Activated gamma-delta T cell treated with Interleukin-2 at 50 U/mL for 16 hours (primary cell): ENCODE measurements around the gene SHE.

Experiments
- DNase-seq: peaks from one replicate; pipeline ENCODE4 v3.0.0-alpha.2; 2020

The SHE gene

DNA sequence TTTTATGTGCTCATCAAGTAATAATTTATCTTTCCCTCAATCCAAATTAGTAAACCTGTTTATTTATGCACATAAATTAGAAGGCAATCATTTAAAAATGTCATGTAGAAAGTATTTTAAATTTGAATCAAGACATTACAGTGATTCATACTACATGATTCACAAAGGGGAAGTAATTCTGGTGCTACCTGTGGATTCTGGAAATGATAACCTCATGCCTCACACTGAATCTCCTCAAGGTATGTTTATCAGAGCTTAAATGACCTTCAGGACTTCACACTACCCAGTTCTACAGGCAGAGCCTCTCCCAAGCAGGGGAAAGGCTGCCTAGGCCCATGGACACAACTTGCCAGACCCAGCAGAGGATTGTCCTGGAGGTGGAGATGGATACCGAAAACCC lies 25.4 kb downstream of the SHE start:
- no peak for DNase-seq

DNA sequence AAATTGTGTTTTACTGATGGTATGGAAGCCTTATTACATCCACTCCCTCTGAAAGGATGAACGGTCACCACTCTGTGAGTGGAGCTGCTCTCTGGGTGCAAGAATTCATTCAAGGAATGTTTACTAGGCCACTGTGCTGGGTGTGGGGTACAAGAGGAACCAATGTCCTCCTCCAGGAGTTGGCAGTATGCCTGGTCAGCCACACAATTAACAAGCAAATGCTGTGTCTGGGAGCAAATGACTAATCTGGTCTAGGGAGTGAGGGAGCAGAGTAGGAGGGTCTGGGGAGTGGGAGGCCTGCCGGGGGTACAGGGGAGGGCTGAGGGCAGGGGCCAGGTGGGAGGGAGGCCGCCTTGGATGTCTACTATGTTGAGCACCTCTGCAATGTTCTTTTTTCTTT lies 27.4 kb downstream of the SHE start:
- DNase-seq, result no peak

DNA sequence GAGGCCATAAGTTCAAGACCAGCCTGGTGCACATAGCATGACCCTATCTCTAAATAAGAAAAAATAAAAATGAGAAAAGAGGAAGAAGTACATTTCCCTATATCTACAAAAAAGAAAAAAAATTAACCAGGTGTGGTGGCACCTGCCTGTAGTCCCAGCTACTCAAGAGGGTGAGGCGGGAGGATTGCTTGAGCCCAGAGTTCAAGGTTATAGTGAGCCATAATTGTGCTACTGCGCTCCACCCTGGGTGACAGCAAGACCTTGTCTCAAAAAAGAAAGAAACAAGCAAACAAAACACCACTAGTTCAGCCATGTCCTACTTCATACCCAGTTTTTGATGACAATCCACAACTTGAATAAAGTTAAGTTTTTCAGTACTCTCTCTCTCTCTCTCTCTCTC lies 30.9 kb downstream of the SHE start:
- no peak for DNase-seq

DNA sequence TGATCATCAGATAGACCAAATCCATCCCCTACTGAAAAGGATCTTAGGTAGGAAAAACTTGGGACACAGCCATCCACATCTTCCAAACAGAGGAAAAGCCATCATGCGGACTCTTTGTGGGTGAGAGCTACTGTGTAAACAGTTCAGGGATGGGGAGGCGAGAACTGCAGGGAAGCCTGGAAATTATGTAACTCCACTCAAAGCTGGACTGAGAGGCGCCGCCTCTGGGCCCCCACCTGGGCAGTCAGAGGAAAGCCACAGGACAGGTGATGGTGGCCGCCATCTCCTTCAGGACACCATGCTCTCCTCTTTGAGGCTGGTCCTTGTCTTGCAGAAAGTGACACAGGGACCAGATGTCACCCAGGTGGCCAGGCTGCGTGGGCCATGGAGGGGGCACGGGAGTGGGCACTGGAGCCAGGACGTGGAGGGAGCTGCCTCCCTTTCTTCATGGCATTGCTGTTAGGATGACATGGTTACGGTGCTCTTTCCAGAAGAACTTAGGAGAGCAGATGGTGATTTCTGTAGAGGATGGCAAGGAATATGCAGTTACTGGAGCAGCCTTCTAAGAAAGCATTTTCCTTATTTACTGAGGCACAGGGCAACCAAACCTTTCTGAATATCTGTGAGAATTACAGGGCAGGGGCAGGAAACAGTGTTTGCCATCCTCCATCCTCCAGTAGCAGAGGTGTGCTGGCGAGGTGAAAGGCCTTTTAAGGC lies 32.2 kb downstream of the SHE start:
- DNase-seq, result no peak

DNA sequence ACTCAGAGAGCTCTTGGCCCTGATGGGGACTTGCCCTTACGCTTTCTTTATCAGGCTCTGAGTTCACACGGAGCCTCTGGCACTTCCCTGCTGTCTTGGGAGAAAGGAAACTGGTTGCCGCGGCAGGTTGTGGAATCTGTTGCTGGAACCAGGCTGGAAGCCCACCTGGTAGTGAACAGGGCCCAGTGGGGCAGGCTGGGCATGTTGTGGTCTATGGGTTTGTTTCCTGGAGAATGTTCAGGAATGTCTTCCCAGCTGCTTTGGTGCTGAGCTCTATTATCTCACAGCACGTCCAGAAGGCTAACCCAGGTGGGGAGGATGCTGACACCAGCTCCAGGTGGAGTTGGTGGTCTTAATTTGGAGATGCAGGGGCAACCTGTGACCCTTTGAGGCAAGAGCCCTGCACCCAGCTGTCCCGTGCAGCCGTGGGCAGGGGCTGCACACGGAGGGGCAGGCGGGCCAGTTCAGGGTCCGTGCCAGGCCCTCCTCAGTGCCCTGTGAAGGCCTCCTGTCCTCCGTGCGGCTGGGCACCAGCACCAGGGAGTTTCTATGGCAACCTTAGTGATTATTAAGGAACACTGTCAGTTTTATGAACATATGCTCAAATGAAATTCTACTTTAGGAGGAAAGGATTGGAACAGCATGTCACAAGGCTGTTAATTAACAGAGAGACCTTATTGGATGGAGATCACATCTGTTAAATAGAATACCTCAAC lies 33.5 kb downstream of the SHE start:
- DNase-seq, result no peak

DNA sequence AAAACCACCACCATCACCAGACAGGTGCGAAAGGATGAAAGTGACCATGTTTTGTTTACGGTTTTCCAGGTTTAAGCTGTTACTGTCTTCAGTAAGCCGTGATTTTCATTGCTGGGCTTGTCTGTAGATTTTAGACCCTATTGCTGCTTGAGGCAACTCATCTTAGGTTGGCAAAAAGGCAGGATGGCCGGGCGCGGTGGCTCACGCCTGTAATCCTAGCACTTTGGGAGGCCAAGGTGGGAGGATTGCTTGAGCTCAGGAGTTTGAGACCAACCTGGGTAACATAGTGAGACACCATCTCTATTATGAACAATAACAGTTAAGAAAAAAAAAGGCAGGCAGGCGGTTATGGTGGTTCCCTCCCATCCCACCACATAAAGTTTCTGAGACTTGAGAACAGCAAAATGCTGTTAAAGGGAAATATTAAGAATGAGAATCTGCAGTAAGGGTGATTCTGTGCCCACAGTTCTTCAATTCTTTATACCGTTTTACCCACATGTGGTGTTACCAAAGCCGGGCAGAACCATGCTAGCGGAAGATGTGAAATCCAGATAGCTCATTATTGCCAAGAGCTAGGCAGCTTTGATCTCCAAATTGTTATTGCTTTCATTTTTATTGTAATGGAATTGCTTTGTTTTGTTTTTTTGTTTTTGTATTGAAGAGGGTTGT lies 34.6 kb downstream of the SHE start:
- no peak for DNase-seq

DNA sequence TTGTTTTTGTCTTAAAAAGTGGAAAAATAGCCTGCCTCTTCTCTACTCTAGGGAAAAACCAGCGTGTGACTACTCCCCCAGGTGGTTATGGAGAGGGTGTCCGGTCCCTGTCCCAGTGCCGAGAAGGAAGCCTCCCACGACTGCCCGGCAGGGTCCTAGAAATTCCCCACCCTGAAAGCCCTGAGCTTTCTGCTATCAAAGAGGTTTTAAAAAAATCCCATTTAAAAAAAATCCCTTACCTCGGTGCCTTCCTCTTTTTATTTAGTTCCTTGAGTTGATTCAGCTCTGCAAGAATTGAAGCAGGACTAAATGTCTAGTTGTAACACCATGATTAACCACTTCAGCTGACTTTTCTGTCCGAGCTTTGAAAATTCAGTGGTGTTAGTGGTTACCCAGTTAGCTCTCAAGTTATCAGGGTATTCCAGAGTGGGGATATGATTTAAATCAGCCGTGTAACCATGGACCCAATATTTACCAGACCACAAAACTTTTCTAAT lies 35.2 kb downstream of the SHE start:
- DNase-seq, result no peak

GRCh38 chr1:154466206-154466605 lies 36.0 kb downstream of the SHE start:
- no peak for DNase-seq

DNA sequence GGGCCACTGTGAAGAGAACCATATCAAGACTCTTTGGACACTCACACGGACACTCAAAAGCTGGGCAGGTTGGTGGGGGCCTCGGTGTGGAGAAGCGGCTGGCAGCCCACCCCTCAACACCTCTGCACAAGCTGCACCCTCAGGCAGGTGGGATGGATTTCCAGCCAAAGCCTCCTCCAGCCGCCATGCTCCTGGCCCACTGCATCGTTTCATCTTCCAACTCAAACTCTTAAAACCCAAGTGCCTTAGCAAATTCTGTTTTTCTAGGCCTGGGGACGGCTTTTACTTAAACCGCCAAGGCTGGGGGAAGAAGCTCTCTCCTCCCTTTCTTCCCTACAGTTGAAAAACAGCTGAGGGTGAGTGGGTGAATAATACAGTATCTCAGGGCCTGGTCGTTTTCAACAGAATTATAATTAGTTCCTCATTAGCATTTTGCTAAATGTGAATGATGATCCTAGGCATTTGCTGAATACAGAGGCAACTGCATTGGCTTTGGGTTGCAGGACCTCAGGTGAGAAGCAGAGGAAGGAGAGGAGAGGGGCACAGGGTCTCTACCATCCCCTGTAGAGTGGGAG lies 36.5 kb downstream of the SHE start:
- no peak for DNase-seq

GRCh38 chr1:154463512-154463990 lies 38.7 kb downstream of the SHE start:
- DNase-seq, result peak; percentile 62

- DNase-seq, result no peak
Observed at GRCh38 chr1:154460695-154461260, 41.4 kb downstream of the SHE start.

- no peak for DNase-seq
Observed at GRCh38 chr1:154459080-154459479, 43.1 kb downstream of the SHE start.

DNA sequence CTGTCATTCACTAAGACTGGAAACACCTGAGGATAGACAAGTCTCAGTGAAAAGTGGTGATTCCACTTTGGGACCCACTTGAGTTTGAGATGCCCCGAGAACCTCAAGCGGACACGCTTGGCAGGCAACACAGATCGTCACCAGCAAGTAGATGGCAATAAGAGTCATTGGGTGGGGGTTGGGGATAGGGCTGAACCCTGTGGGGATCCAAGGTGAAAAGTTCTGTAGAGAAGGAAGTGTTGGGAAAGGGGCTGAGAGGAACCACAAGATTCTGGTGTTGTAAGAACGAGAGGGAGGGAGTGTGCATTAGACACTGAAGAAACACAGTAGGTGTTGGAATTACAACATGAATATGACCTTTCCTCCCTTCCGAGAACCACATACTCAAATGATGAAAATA lies 45.6 kb downstream of the SHE start:
- no peak for DNase-seq

GRCh38 chr1:154454386-154455120 lies 47.7 kb downstream of the SHE start:
- no peak for DNase-seq

DNA sequence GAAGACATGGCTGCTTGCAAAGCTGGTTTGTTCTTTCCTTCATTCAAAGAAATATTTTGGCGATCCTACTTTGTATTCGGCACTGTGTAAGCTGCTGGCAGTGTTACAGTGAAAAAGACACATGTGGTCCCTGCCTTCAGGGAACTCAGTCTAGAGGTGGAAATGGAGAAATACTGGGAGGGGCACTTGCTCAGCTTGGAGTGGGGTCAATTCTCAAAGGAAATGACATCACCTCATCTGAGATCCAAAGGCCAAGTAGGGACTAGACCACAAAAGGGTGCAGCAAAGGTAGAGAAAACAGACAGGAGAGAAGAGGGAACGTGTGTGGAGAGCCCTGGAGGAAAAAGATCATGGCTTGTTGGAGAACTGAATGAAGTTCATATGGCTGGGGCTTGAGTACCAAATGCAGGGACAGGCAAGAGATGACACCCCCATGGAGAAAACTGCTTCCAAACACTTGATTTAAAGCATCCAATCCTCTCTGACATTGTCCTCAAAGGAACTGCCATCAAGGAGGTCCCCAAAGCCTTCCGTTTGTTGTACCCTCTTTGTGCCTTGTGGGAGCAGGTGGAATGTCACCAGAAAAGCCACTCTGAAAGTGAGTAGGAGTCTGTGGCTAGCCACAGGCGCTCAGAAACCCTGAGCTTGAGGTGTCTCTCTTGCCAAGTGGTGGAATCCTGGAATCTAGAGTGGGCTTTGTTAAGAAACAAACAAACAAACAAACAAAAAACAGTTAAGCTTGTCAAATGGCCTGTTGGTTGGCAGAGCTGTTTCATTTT lies 48.4 kb downstream of the SHE start:
- no peak for DNase-seq

- DNase-seq, result no peak
Observed at GRCh38 chr1:154453161-154453560, 49.1 kb downstream of the SHE start.

GRCh38 chr1:154448331-154448811 lies 53.8 kb downstream of the SHE start:
- no peak for DNase-seq

DNA sequence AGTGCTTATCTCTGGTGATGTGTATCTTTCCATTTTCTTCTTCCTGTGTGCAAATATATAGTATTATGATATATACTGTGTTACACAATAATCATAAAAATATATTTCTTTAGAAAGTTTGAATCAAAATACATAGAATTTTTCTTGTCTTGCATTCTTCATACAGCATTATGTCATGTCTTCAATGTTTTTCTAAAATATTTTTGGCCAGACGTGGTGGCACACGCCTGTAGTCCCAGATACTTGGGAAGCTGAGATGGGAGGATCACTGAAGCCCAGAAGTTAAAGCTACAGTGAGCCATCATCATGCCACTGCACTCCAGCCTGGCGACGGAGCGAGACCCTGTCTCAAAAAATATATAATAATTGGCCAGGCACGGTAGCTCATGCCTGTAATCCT lies 55.4 kb downstream of the SHE start:
- no peak for DNase-seq

DNA sequence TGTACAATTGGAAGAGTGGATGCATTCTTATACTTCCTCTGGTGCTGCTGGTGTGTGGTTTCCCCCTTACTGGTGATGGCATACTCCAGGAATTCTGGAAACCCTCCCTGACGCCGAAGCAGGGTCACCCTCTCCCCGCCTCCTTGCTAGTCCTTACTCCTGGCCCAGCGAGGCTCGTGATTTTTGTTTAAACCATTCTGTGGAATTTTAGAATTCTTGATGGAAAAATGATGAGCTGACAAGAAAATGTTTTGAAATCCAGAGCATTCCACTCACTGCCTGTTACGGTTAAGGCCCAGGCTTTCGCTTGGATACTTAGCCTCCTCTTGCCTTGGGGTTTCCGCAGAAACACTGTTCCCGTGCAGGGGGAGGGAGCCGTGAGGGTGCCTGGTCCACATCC lies 55.9 kb downstream of the SHE start:
- no peak for DNase-seq

DNA sequence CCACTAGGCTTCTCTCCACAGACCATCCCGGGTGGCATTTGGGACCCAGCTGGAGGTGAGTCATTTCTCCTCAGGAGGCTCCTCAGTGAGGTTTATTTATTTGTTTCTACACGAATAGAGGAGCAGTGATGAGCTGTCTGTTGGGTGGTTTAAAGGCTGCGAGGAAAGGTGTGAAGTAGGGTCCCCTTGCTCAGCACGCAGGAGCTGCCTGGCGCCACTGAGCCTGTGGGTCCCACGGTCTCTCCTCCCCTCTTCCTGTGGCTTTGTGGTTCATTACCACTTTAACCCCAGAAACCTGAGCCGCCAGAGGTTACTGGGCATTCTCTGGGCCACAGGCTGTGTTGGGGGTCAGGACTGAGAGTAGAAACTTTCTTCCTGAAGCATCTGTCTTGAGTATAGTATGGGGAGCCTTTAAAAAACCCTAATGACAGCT lies 57.2 kb downstream of the SHE start:
- peak; percentile 33 for DNase-seq

GRCh38 chr1:154443274-154444013 lies 58.8 kb downstream of the SHE start:
- no peak for DNase-seq
